Breast epithelium (tissue), 3 donors: ENCODE results near the gene SMIM41.

Experiments used
- POLR2A ChIP-seq: fragments of 450-650 bp; IDR thresholded peaks from one replicate; pipeline ENCODE4 v1.6.1; 2016; ENCODE audit warnings: antibody characterized with exemption, mild to moderate bottlenecking, moderate library complexity
- TF ChIP-seq, protein P1 (sequence below), 3 donors: fragments of 450-650 bp; IDR thresholded peaks; one replicate each; pipeline ENCODE4 v1.5.1; 2016 to 2017; ENCODE audit warnings: antibody characterized with exemption in 3 of 3, mild to moderate bottlenecking in 3 of 3, moderate library complexity in 3 of 3

DNA sequence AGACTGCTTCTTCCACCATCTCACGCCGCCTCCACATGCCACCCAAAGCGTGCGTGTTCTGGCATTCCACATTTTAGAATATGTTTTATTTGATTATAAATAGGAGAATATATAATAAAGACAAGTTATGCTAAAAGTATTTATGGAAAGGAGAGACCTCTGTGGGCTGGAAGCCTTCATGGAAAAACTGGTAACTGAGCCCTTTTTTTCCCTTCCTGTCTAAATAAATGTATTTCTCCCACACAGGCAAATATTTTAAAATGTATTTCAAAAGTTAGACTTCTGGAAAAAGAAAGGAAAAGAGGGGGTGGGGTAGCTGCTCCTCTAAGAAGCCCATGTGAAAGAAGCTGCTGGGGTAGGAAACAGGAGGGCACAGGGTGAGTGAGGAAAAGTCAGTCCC lies 44.3 kb upstream of the SMIM41 start:
- TF ChIP-seq, protein P1, sequence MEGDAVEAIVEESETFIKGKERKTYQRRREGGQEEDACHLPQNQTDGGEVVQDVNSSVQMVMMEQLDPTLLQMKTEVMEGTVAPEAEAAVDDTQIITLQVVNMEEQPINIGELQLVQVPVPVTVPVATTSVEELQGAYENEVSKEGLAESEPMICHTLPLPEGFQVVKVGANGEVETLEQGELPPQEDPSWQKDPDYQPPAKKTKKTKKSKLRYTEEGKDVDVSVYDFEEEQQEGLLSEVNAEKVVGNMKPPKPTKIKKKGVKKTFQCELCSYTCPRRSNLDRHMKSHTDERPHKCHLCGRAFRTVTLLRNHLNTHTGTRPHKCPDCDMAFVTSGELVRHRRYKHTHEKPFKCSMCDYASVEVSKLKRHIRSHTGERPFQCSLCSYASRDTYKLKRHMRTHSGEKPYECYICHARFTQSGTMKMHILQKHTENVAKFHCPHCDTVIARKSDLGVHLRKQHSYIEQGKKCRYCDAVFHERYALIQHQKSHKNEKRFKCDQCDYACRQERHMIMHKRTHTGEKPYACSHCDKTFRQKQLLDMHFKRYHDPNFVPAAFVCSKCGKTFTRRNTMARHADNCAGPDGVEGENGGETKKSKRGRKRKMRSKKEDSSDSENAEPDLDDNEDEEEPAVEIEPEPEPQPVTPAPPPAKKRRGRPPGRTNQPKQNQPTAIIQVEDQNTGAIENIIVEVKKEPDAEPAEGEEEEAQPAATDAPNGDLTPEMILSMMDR (IDR thresholded peaks at IDR 0.05) = no peak
- TF ChIP-seq POLR2A = no peak
